Neural crest cell (in vitro differentiated cells): ENCODE results near the gene ANKZF1. TPM values are rescaled to one million over a fixed set of nuclear protein-coding genes. Genes with fewer than 3 reads are reported as not detected.

Source experiments
- DNase-seq: peaks from one replicate; pipeline ENCODE4 v3.0.0; 2021; ENCODE audit warnings: low read depth, mixed read lengths, low spot score
- H3K27ac Mint-ChIP-seq: one replicate; pipeline ENCODE4 v1.8.0; 2021; ENCODE audit warnings: mild to moderate bottlenecking, mixed read lengths; ENCODE audit not compliant: unreplicated experiment
- H3K27me3 Mint-ChIP-seq: 2 replicates; pipeline ENCODE4 v1.8.0; 2021; ENCODE audit warnings: low read depth, mild to moderate bottlenecking, mixed read lengths
- H3K36me3 Mint-ChIP-seq: 2 replicates; pipeline ENCODE4 v1.8.0; 2021; ENCODE audit warnings: low read depth, mild to moderate bottlenecking, mixed read lengths
- H3K4me1 Mint-ChIP-seq: 2 replicates; pipeline ENCODE4 v1.8.0; 2021; ENCODE audit warnings: mixed read lengths
- H3K4me3 Mint-ChIP-seq: one replicate; pipeline ENCODE4 v1.8.0; 2021; ENCODE audit warnings: mild to moderate bottlenecking, mixed read lengths
- H3K9me3 Mint-ChIP-seq: 2 replicates; pipeline ENCODE4 v1.8.0; 2021; ENCODE audit warnings: mixed read lengths
- total RNA-seq: library from RNA; stranded (reverse); gene quantifications from 2 replicates; pipeline ENCODE4 v1.2.1, GENCODE V29; 2021
- TF ChIP-seq, protein P1 (sequence below): fragments of 200-600 bp; sonication (generic); conservative IDR thresholded peaks from 2 replicates; pipeline ENCODE4 v1.5.0; 2021; ENCODE audit warnings: antibody characterized with exemption, mild to moderate bottlenecking

The ANKZF1 gene
- total RNA-seq, 1 donor from 2014 or later: 36.4 TPM

DNA sequence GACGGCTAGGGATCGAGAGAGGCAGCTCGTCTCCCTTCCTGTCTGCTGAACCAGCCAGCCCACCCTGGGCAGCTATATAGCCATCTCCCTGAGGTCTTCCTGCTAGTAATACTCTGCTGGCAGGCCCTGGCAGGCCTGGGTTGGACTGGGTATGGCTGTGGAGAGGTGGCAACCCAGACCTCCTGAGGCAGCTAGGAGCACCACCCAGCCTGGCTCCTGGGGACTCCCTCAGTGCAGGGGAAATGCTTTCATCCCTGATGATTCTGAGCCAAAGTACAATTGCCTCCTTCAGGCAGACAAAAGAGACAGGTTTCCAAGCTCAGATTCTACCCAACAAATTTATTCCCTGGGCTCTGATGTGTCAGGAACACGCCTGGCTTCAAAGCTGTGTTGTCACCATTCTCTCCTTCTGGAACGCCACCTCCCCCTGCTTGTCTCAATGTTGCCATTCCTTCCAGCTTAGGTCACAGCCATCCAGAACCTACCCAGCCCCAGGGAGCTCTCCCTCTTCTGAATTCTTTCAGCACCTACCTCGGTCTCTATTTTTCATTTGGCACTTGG is 44.8 kb downstream of the ANKZF1 start:
- TF ChIP-seq, protein P1, sequence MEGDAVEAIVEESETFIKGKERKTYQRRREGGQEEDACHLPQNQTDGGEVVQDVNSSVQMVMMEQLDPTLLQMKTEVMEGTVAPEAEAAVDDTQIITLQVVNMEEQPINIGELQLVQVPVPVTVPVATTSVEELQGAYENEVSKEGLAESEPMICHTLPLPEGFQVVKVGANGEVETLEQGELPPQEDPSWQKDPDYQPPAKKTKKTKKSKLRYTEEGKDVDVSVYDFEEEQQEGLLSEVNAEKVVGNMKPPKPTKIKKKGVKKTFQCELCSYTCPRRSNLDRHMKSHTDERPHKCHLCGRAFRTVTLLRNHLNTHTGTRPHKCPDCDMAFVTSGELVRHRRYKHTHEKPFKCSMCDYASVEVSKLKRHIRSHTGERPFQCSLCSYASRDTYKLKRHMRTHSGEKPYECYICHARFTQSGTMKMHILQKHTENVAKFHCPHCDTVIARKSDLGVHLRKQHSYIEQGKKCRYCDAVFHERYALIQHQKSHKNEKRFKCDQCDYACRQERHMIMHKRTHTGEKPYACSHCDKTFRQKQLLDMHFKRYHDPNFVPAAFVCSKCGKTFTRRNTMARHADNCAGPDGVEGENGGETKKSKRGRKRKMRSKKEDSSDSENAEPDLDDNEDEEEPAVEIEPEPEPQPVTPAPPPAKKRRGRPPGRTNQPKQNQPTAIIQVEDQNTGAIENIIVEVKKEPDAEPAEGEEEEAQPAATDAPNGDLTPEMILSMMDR: no peak
- Mint-ChIP-seq H3K27ac (no peak overlapping the region), H3K9me3 (no peaks in the 10 kb centered on the region), H3K27me3 (peaks cover 50% of the 10 kb centered on the region), H3K36me3 (no peaks in the 10 kb centered on the region), H3K4me1 (peaks cover 17% of the 10 kb centered on the region), H3K4me3 (no peak overlapping the region)
- DNase-seq: no peak

DNA sequence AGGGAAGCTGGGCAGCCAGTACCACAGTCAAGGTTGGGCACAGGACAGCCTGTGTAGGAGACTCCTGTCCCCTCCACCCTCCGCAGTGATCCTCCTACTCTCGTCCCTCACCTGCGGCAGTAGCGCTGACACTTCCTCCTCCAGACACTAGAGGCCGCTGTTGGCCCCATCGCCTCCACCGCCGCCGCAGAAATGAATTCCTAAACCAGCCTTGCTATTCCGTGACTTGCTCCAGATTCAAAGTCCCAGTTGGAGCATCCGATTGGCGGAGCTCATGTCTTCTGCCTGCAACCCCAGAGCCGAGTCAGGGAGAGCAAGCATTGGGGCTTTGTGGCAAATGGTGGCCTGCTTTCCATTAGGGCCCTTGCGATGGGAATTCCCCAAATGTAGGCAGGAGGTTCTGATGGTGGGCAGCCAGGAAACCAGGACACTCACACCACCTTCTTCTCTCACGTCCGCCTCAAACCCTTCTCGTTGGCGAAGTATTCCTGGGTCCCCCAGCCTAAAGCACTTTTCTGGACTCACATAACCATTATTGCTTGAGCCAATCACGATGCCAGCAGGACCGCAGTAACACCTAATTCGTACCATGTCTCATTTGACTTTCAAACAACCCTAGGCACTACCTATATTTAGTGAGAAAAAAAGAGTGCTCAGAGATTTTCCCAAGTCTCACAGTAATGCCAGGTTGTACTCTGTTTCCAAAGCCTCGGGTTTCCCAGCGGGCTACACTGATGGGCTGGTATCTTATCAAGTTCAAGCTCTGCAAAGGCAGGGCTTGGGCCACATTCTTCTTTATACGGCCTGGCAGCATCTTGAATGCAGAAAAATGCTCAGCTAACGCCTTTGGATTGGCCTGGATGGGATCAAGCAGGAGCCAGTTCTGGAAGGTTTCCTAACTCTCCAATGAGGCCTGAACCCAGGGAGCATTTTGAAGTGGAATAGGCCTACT is 48.4 kb downstream of the ANKZF1 start:
- Mint-ChIP-seq H3K4me1 (peaks cover 27% of the 10 kb centered on the region), H3K4me3 (peak overlapping the region; percentile 89), H3K27ac (no peak overlapping the region), H3K36me3 (no peaks in the 10 kb centered on the region), H3K9me3 (no peaks in the 10 kb centered on the region), H3K27me3 (peaks cover 23% of the 10 kb centered on the region)
- peak; percentile 81 for DNase-seq
- TF ChIP-seq, protein P1: peak; percentile 98

DNA sequence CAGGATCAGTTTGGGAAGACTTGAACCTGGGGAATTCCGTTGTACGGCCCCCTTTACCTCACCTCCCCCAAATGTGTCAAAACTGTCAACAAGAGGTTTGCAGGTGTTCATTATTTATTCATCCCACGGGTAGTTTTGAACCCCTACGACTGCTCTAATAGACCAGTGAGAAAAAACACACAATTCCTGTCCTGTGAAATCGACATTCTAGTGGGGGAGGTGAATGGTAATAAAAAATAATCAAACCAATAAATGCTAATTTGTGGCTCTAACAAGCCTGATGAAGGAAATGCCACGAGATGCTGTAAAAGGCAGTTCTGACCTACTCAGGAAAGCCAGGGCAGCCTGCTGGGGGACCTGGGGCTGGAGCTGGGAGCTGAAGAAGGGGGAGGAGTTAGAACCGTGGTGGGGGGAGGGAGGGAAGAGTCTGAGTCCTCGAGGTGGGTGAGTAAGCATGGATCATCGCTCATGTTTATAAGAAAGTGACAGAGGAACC is 49.1 kb downstream of the ANKZF1 start:
- Mint-ChIP-seq H3K27ac (peak overlapping the region; percentile 92), H3K4me3 (peak overlapping the region; percentile 89), H3K9me3 (no peaks in the 10 kb centered on the region), H3K4me1 (peaks cover 27% of the 10 kb centered on the region), H3K36me3 (no peaks in the 10 kb centered on the region), H3K27me3 (peaks cover 20% of the 10 kb centered on the region)
- no peak for DNase-seq
- TF ChIP-seq, protein P1: no peak

DNA sequence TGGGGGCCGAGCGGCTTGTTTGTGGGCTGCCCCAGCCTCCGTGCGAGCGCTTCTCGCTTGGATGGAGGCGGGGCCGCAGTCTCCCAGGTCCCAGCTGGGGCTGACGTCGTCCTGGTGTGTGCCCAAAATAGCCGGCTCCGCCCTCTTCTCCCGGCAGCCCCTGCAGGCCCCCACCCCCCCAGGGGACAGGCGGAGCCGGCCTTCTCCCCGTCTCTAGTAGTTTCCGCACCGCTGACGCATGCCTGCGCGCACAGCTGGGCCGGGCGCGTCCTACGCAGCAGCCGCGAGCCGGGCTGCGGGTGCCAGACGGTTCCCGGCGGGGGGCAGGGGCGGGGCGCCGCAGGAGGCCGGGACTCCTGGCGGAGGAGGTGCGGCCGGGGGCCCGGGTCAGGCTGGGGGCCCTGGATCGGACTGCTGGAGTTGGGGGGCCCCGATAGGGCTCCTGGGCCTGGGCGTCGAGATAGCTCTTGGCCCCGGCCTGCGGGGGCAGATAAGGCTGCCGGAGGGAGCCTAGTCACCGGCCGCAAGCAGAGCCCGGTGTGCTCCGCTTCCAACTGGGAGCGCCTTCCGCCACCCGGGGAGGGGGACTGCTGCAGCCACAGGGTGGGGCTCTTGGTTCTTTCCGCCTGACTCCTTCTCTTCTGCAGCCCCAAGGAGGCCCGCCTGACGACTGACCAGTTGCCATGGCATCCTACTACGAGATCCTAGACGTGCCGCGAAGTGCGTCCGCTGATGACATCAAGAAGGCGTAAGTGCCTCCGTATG is 49.7 kb downstream of the ANKZF1 start, which contains the start of gene DNAJB2:
Gene DNAJB2 (plus strand): TSS at position 216 of the 765 bp plus-strand sequence. CDS start 468 bp downstream, at position 684.
- Mint-ChIP-seq H3K27ac (peak within 1 kb of the TSS; percentile 92), H3K4me1 (peaks cover 27% of the 10 kb centered on the region), H3K36me3 (no peaks in the 10 kb centered on the region), H3K27me3 (peaks cover 16% of the 10 kb centered on the region), H3K9me3 (no peaks in the 10 kb centered on the region), H3K4me3 (peak within 1 kb of the TSS; percentile 93)
- peak; percentile 91 for DNase-seq
- TF ChIP-seq, protein P1: no peak

DNA sequence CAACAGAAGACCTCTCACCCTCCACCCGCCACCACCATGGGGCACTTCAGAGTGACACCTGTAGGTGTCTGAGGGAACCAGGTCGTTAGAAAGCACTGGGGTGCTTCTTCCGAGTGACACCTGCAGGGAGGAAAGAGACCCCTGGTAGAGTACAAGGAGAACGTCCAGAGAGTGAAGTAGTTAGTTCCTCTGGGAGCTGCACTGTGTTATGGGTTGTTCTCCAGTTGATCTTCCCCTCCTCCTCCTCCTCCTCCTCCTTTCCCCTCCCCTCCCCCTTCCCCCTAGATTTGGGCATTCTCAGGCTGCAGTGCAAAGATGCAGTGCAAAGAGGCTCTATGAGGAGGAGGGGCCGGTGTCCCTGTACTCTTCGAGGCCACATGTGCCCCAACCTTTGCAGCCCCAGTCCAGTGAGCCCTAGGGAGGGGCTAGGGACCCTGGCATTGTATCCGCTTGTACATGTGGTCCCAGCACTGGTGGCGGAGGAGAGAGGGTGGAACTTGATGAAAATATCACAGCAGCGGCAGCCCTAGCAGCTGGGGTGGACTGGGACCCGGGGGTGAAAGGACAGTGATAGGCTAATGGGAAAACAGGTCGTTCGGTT is 50.4 kb downstream of the ANKZF1 start:
- peaks cover 27% of the 10 kb centered on the region for H3K4me1 Mint-ChIP-seq
- DNase-seq: no peak
- H3K27me3 Mint-ChIP-seq: peaks cover 9% of the 10 kb centered on the region
- peak overlapping the region; percentile 92 for H3K27ac Mint-ChIP-seq
- H3K9me3 Mint-ChIP-seq: no peaks in the 10 kb centered on the region
- no peaks in the 10 kb centered on the region for H3K36me3 Mint-ChIP-seq
- H3K4me3 Mint-ChIP-seq: peak overlapping the region; percentile 93
- TF ChIP-seq, protein P1: no peak
